Body of pancreas (tissue), 4 donors: ENCODE results near the gene TAL1.

Experiments
- POLR2A ChIP-seq, 3 donors: fragments of 450-650 bp; IDR thresholded peaks; one replicate each; pipeline ENCODE4 v1.6.1; 2016; ENCODE audit warnings: antibody characterized with exemption in 3 of 3, mild to moderate bottlenecking in 2 of 3
- TF ChIP-seq, protein P1 (sequence below), 7 experiments: fragments of 450-650 bp in 4 of 7; fragments of 200-600 bp in 3 of 7; sonication (generic) in 3 of 7; IDR thresholded peaks; one replicate each; pipeline ENCODE4 v1.5.1; 2016 to 2019; ENCODE audit warnings: antibody characterized with exemption in 7 of 7

DNA sequence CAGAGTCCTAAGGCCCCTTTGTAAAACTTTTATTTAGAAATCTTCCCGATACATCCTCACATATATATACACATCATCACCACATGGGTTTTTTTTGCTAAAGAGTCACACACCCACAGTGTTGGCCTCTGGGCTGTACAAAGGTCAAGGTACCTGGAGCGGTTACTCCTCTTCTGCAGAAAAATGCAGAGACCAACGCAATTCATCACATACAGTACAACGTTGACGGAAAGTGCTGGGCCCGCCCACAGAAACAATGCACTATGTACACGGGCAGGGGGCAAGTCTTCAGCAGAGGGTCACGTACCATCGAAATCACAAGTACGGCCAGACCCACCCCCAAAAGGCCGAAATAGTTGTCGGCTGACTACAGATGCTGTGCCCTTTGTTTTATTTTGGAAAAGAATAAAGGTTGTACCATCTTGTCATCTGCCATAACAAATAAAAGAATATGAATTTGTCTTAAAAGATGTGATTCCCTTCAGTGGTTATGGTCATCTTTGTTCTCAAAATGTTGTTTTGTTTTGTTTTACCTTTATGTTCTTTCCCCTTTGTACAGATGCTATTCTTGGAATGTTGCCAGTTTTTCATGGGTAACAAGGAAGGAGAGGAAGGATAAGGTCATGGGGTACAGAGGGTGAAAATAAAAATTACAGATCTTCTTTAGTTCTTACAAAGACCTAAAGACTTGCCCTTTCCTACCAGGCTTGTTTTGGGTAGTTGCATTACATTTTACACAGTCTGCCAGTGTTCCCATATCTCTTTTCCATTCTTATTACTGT is 15.6 kb downstream of the TAL1 start:
- TF ChIP-seq, protein P1, sequence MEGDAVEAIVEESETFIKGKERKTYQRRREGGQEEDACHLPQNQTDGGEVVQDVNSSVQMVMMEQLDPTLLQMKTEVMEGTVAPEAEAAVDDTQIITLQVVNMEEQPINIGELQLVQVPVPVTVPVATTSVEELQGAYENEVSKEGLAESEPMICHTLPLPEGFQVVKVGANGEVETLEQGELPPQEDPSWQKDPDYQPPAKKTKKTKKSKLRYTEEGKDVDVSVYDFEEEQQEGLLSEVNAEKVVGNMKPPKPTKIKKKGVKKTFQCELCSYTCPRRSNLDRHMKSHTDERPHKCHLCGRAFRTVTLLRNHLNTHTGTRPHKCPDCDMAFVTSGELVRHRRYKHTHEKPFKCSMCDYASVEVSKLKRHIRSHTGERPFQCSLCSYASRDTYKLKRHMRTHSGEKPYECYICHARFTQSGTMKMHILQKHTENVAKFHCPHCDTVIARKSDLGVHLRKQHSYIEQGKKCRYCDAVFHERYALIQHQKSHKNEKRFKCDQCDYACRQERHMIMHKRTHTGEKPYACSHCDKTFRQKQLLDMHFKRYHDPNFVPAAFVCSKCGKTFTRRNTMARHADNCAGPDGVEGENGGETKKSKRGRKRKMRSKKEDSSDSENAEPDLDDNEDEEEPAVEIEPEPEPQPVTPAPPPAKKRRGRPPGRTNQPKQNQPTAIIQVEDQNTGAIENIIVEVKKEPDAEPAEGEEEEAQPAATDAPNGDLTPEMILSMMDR (IDR thresholded peaks at IDR 0.05), result no peak
- no peak for TF ChIP-seq POLR2A (IDR thresholded peaks at IDR 0.05)
